ENCODE measurements around the gene ZBTB8OS.
"Not testable (repeated sequence)": the region's sequence is repeated elsewhere in the genome, so short reads cannot be mapped to it uniquely, and the experiment has no call there.

ZBTB8OS gene

GRCh38 chr1:32676945-32677344 is 26.6 kb upstream of the ZBTB8OS start:
- Histone ChIP-seq H3K36me3 (ENCODE audit: control insufficient read depth, insufficient read depth, low read length) (peaks cover 16% of the 10 kb centered on the region), H3K4me3 (replicated peaks; ENCODE audit: low read depth, low read length) (no peak overlapping the region), H3K27me3 (replicated peaks; ENCODE audit: control insufficient read depth, insufficient read depth, low read length) (no peaks in the 10 kb centered on the region)
- DNase-seq (ENCODE audit: extremely low read depth, insufficient read length), result no peak
- no peak for TF ChIP-seq CTCF (IDR thresholded peaks at IDR 0.05; ENCODE audit: insufficient read depth, low read length, poor library complexity, severe bottlenecking)

GRCh38 chr1:32668716-32669115 is 18.4 kb upstream of the ZBTB8OS start:
- DNase-seq (ENCODE audit: extremely low read depth, insufficient read length); H3K27me3 ChIP-seq (replicated peaks; ENCODE audit: control insufficient read depth, insufficient read depth, low read length); H3K4me3 ChIP-seq (replicated peaks; ENCODE audit: low read depth, low read length): not testable (repeated sequence)
- H3K36me3 ChIP-seq (ENCODE audit: control insufficient read depth, insufficient read depth, low read length), result peaks cover 20% of the 10 kb centered on the region

GRCh38 chr1:32666901-32667566 is 16.7 kb upstream of the ZBTB8OS start:
- no peak for DNase-seq (ENCODE audit: extremely low read depth, insufficient read length)
- no peak for TF ChIP-seq CTCF (IDR thresholded peaks at IDR 0.05; ENCODE audit: insufficient read depth, low read length, poor library complexity, severe bottlenecking)
- peaks cover 17% of the 10 kb centered on the region for H3K36me3 ChIP-seq (ENCODE audit: control insufficient read depth, insufficient read depth, low read length)
- no peak overlapping the region for H3K4me3 ChIP-seq (replicated peaks; ENCODE audit: low read depth, low read length)
- H3K27me3 ChIP-seq (replicated peaks; ENCODE audit: control insufficient read depth, insufficient read depth, low read length), result no peaks in the 10 kb centered on the region

- H3K4me3 ChIP-seq (replicated peaks; ENCODE audit: low read depth, low read length), result no peak overlapping the region
- no peaks in the 10 kb centered on the region for H3K27me3 ChIP-seq (replicated peaks; ENCODE audit: control insufficient read depth, insufficient read depth, low read length)
- no peak for DNase-seq (ENCODE audit: extremely low read depth, insufficient read length)
- H3K36me3 ChIP-seq (ENCODE audit: control insufficient read depth, insufficient read depth, low read length), result peaks cover 12% of the 10 kb centered on the region
- no peak for TF ChIP-seq CTCF (IDR thresholded peaks at IDR 0.05; ENCODE audit: insufficient read depth, low read length, poor library complexity, severe bottlenecking)
Observed at GRCh38 chr1:32665915-32666314, 15.6 kb upstream of the ZBTB8OS start.

- H3K4me3 ChIP-seq (replicated peaks; ENCODE audit: low read depth, low read length), result no peak overlapping the region
- no peak for TF ChIP-seq CTCF (IDR thresholded peaks at IDR 0.05; ENCODE audit: insufficient read depth, low read length, poor library complexity, severe bottlenecking)
- no peak for DNase-seq (ENCODE audit: extremely low read depth, insufficient read length)
- no peaks in the 10 kb centered on the region for H3K27me3 ChIP-seq (replicated peaks; ENCODE audit: control insufficient read depth, insufficient read depth, low read length)
- H3K36me3 ChIP-seq (ENCODE audit: control insufficient read depth, insufficient read depth, low read length), result peaks cover 6% of the 10 kb centered on the region
Observed at GRCh38 chr1:32659581-32659980, 9.2 kb upstream of the ZBTB8OS start.

- peak overlapping the region; percentile 87 for H3K4me3 ChIP-seq (replicated peaks; ENCODE audit: low read depth, low read length)
- H3K36me3 ChIP-seq (ENCODE audit: control insufficient read depth, insufficient read depth, low read length), result peaks cover 6% of the 10 kb centered on the region
- TF ChIP-seq CTCF (IDR thresholded peaks at IDR 0.05; ENCODE audit: insufficient read depth, low read length, poor library complexity, severe bottlenecking), result no peak
- no peak for DNase-seq (ENCODE audit: extremely low read depth, insufficient read length)
- no peaks in the 10 kb centered on the region for H3K27me3 ChIP-seq (replicated peaks; ENCODE audit: control insufficient read depth, insufficient read depth, low read length)
Observed at GRCh38 chr1:32652244-32652962, 2.1 kb upstream of the ZBTB8OS start.
